Upper lobe of left lung (tissue), 4 donors: ENCODE results near the gene BMP8B.

Experiments used
- EP300 ChIP-seq, 4 donors: sonication (generic); formaldehyde crosslinking; IDR thresholded peaks; one replicate each; pipeline ENCODE4 v1.5.1; 2017; ENCODE audit warnings: antibody characterized with exemption in 4 of 4, control low read depth in 2 of 4
- POLR2A ChIP-seq, 4 donors: fragments of 450-650 bp; IDR thresholded peaks; one replicate each; pipeline ENCODE4 v1.5.1; 2016 to 2017; ENCODE audit warnings: antibody characterized with exemption in 4 of 4, mild to moderate bottlenecking in 2 of 4
- TF ChIP-seq, protein P1 (sequence below), 6 experiments: fragments of 450-650 bp in 4 of 6; fragments of 200-600 bp in 2 of 6; sonication (generic) in 2 of 6; IDR thresholded peaks; one replicate each; pipeline ENCODE4 v1.5.1; 2016 to 2019; ENCODE audit warnings: antibody characterized with exemption in 6 of 6

DNA sequence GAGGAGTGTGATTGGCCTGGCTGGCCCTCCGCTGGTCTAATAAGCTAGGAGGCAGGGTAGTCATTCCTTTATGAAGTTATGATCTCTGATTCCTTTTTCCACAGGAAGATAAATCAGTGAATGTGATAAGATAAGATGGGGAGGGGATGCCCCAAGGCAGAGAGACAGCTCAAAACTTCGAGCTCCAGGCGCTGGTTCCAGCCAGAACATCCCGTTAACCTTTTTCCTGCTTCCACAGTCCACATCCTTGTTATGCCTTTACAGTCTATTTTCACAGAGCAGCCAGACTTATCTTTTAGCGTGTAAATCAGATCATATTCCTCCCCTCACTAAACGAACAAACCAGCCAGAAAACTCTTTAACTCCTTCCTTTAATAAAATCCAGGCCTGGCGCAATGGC lies 38.5 kb upstream of the BMP8B start:
- TF ChIP-seq POLR2A (IDR thresholded peaks at IDR 0.05) (no peak), EP300 (IDR thresholded peaks at IDR 0.05) (no peak)
- TF ChIP-seq, protein P1, sequence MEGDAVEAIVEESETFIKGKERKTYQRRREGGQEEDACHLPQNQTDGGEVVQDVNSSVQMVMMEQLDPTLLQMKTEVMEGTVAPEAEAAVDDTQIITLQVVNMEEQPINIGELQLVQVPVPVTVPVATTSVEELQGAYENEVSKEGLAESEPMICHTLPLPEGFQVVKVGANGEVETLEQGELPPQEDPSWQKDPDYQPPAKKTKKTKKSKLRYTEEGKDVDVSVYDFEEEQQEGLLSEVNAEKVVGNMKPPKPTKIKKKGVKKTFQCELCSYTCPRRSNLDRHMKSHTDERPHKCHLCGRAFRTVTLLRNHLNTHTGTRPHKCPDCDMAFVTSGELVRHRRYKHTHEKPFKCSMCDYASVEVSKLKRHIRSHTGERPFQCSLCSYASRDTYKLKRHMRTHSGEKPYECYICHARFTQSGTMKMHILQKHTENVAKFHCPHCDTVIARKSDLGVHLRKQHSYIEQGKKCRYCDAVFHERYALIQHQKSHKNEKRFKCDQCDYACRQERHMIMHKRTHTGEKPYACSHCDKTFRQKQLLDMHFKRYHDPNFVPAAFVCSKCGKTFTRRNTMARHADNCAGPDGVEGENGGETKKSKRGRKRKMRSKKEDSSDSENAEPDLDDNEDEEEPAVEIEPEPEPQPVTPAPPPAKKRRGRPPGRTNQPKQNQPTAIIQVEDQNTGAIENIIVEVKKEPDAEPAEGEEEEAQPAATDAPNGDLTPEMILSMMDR (IDR thresholded peaks at IDR 0.05): no peak
